ENCODE data around the gene MGA. TPM values are rescaled to one million over a fixed set of nuclear protein-coding genes. Genes with fewer than 3 reads are reported as not detected.

The MGA gene
- total and polyA plus RNA-seq, 2 of the 8 experiments (the other 6 are each of a cell fraction or from before 2014, with no cell fraction given) = 7.6 to 53.2 TPM

DNA sequence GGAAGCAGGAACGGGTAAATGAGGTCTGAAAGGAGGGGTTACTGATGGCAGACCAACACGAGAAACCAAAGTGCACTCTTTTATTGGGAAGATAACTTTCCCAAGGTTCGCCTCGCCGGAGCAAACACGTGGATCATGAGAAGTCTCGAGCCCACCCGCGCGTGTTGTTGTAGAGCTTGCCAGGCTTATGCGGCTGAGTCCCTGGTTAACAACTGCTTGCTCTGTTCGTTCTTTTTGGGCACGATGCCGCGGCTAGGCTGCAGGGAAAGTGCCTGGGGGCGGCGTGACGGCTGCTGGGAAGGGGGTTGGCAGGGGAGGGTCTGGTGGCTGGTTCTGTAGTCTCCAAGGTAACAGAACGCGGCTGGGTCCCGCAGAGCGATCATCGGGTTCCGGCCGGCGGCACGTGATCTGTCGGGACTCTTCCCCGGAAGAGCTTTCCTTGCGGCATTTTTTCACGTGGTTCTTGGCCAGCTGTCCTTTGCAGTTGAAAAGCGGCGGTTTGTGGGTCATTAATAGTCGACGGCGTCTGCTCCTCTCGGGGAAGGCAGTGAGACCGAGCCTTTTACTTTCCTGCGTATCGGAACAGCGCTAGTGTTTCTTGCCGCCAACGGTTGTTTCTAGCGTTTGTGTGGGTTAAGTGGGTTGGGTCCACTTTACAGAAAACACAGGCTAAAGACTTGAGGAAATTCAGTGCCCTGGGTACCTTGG is 1.5 kb downstream of the MGA start:
- no peaks in the 10 kb centered on the region for H3K9me3 ChIP-seq (ENCODE audit: insufficient read depth in 2 of 2, low read depth in 1 of 2, low read length in 1 of 2)
- no peak for FAIRE-seq
- H2BK20ac ChIP-seq (ENCODE audit: low read length) = no peak overlapping the region
- 0 out of 2 replicates have a peak overlapping the region, but pooled peaks have one; percentile 29 for H2AFZ ChIP-seq (ENCODE audit: low read length)
- H3K23ac ChIP-seq (ENCODE audit: insufficient read length) = no peak overlapping the region
- H3K18ac ChIP-seq (ENCODE audit: extremely low read depth, low read length) = no peak overlapping the region; the same call in 1 of the 2 replicates
- H3K27me3 ChIP-seq (replicated peaks in 1 of 4; ENCODE audit: control insufficient read depth in 3 of 4, extremely low read depth in 1 of 4, insufficient read depth in 3 of 4, low read length in 3 of 4) = peaks cover 0 to 12% (median 6%) of the 10 kb centered on the region in 4 experiments; a peak in 4 of 7 replicates
- no peak overlapping the region for H4K8ac ChIP-seq (ENCODE audit: extremely low read depth, insufficient read depth, low read length)
- H3K4me1 ChIP-seq (replicated peaks in 1 of 4; ENCODE audit: control insufficient read depth in 3 of 4, insufficient read depth in 4 of 4, low read length in 3 of 4) = peaks cover 0 to 3% (median under 1%) of the 10 kb centered on the region in 4 experiments; a peak in 2 of 7 replicates
- H4K20me1 ChIP-seq (replicated peaks in 1 of 2; ENCODE audit: control insufficient read depth in 1 of 2, insufficient read depth in 2 of 2, low read length in 2 of 2) = peaks cover 0 to 9% of the 10 kb centered on the region in 2 experiments
- H3K56ac ChIP-seq (replicated peaks; ENCODE audit: insufficient read length, low read depth, low read length) = no peak overlapping the region
- POLR2A ChIA-PET (ENCODE audit: partially characterized antibody) = interaction anchor here (0.6 to 3.0 kb wide), 11 partner anchors 12 to 191 kb away, joined by 3 to 12 read pairs (median 4); no protein-coding TSS in a partner anchor
- no peak overlapping the region for H4K91ac ChIP-seq (replicated peaks; ENCODE audit: insufficient read length, low read length)
- no peak overlapping the region for H2BK120ac ChIP-seq (replicated peaks; ENCODE audit: low read depth, low read length)
- peak overlapping the region; percentile 58; the same call in 1 of the 2 replicates for H2AK5ac ChIP-seq (ENCODE audit: low read depth, low read length)
- CTCF ChIA-PET (ENCODE audit: partially characterized antibody) = interaction anchor here (0.6 to 2.5 kb wide), 4 partner anchors 22 to 107 kb away, joined by 3 to 15 read pairs (median 4); no protein-coding TSS in a partner anchor
- H3K79me1 ChIP-seq (ENCODE audit: low read depth, low read length) = 0 out of 2 replicates have a peak, but pooled peaks cover 4% of the 10 kb centered on the region
- 0 out of 2 replicates have a peak overlapping the region, but pooled peaks have one; percentile 11 for H2BK5ac ChIP-seq (ENCODE audit: low read depth, low read length)
- H3K4me2 ChIP-seq (ENCODE audit: insufficient read depth in 1 of 2, low read depth in 2 of 2, low read length in 2 of 2) = peak overlapping the region; percentile 88 to 96
- no peak overlapping the region for H4K5ac ChIP-seq (ENCODE audit: insufficient read length, low read depth, low read length)
- H3K23me2 ChIP-seq (ENCODE audit: low read depth, low read length) = peaks cover 17% of the 10 kb centered on the region
- no peaks in the 10 kb centered on the region for H3K36me3 ChIP-seq (ENCODE audit: control insufficient read depth in 2 of 4, insufficient read depth in 4 of 4, low read length in 3 of 4)
- H3K9ac ChIP-seq (replicated peaks in 1 of 4; ENCODE audit: extremely low read depth in 1 of 4, low read depth in 3 of 4, low read length in 3 of 4) = peak overlapping the region; percentile 38 to 53 (median 46); a peak in 6 of 7 replicates
- H3K79me2 ChIP-seq (ENCODE audit: control insufficient read depth in 1 of 2, insufficient read depth in 2 of 2, low read length in 2 of 2) = peaks cover 2 to 56% of the 10 kb centered on the region in 2 experiments
- WGBS, 2 experiments (ENCODE audit: extremely low coverage in 1 of 2, insufficient coverage in 1 of 2, insufficient read length in 1 of 2, insufficient replicate concordance in 2 of 2, low coverage in 1 of 2, low lambda C conversion rate in 2 of 2, missing lambda C conversion rate in 1 of 2) = 3% methylated on average over 44 of the region's 44 CpGs; no CpG with 5 or more reads in 1 of the 2 experiments
- H3K4ac ChIP-seq (replicated peaks; ENCODE audit: insufficient read length, low read depth, low read length) = no peak overlapping the region
- no peak overlapping the region for H3K14ac ChIP-seq (ENCODE audit: insufficient read length)
- H2BK15ac ChIP-seq (ENCODE audit: low read length) = no peak overlapping the region
- DNase-seq (ENCODE audit: low read depth in 1 of 2, low spot score in 2 of 2) = peak; percentile 70 to 85
- no peak overlapping the region for H3K27ac ChIP-seq (ENCODE audit: low read depth, low read length)
- peak overlapping the region; percentile 29; the same call in 1 of the 2 replicates for H2BK12ac ChIP-seq (ENCODE audit: low read depth, low read length)
- peak overlapping the region; percentile 65 to 84 (median 69) for H3K4me3 ChIP-seq (ENCODE audit: extremely low read depth in 1 of 4, insufficient read depth in 2 of 4, low read depth in 3 of 4, low read length in 4 of 4)
- TF ChIP-seq SP4 (IDR thresholded peaks at IDR 0.05; ENCODE audit: low read length) (no peak), RXRA (IDR thresholded peaks at IDR 0.05; ENCODE audit: insufficient read depth, low read depth, low read length) (no peak), RNF2 (IDR thresholded peaks at IDR 0.05; ENCODE audit: borderline replicate concordance, low read depth, low read length, missing control alignments, poor library complexity, severe bottlenecking) (no peak), USF2 (IDR thresholded peaks at IDR 0.05; ENCODE audit: low read length) (peak; percentile 95), SUZ12 (IDR thresholded peaks at IDR 0.05; ENCODE audit: low read length) (no peak), MAFK (IDR thresholded peaks at IDR 0.05; ENCODE audit: low read depth, low read length) (no peak), SAP30 (IDR thresholded peaks at IDR 0.05; ENCODE audit: insufficient read depth, insufficient replicate concordance, low read length) (no peak), SIX5 (IDR thresholded peaks at IDR 0.05; ENCODE audit: low read depth, low read length) (no peak), RFX5 (IDR thresholded peaks at IDR 0.05; ENCODE audit: borderline replicate concordance, low read depth, low read length) (no peak), EGR1 (IDR thresholded peaks at IDR 0.05; ENCODE audit: borderline replicate concordance, low read depth, low read length) (no peak)

Data from H1 (cell line).